GM19455 (cell line): ENCODE data around the gene SYNE1.
A peak's percentile ranks its signal among the peaks of the same experiment; 100 is the strongest.

Experiments used
- ATAC-seq: cut with Tn5 transposase; IDR thresholded peaks from one replicate; pipeline ENCODE4 v1.9.1; 2021; ENCODE audit not compliant: unreplicated experiment

SYNE1 gene

GRCh38 chr6:152206072-152206818 lies 430.9 kb downstream of the SYNE1 start:
- no peak for ATAC-seq

GRCh38 chr6:152204591-152204990 lies 432.6 kb downstream of the SYNE1 start:
- no peak for ATAC-seq

GRCh38 chr6:152201120-152201519 lies 436.0 kb downstream of the SYNE1 start:
- no peak for ATAC-seq

- no peak for ATAC-seq
Observed at GRCh38 chr6:152195896-152196295, 441.3 kb downstream of the SYNE1 start.

GRCh38 chr6:152189736-152190135 lies 447.4 kb downstream of the SYNE1 start:
- ATAC-seq, result no peak

GRCh38 chr6:152188011-152188410 lies 449.2 kb downstream of the SYNE1 start:
- no peak for ATAC-seq

GRCh38 chr6:152186840-152187239 lies 450.3 kb downstream of the SYNE1 start:
- no peak for ATAC-seq

- ATAC-seq, result peak; percentile 63
Observed at GRCh38 chr6:152184917-152185574, 452.1 kb downstream of the SYNE1 start.

- ATAC-seq, result peak; percentile 48
Observed at GRCh38 chr6:152184573-152184916, 452.6 kb downstream of the SYNE1 start.

- no peak for ATAC-seq
Observed at GRCh38 chr6:152180601-152181000, 456.6 kb downstream of the SYNE1 start.

GRCh38 chr6:152176268-152176667 lies 460.9 kb downstream of the SYNE1 start:
- no peak for ATAC-seq

GRCh38 chr6:152173957-152174356 lies 463.2 kb downstream of the SYNE1 start:
- no peak for ATAC-seq

- no peak for ATAC-seq
Observed at GRCh38 chr6:152173321-152173720, 463.8 kb downstream of the SYNE1 start.

- ATAC-seq, result peak; percentile 95
Observed at GRCh38 chr6:152170702-152171667, 466.2 kb downstream of the SYNE1 start.

GRCh38 chr6:152170313-152170701 lies 466.9 kb downstream of the SYNE1 start:
- ATAC-seq, result no peak

GRCh38 chr6:152167641-152168603 lies 469.2 kb downstream of the SYNE1 start:
- ATAC-seq, result no peak

- ATAC-seq, result no peak
Observed at GRCh38 chr6:152166897-152167296, 470.3 kb downstream of the SYNE1 start.

GRCh38 chr6:152166497-152166896 lies 470.7 kb downstream of the SYNE1 start:
- no peak for ATAC-seq

GRCh38 chr6:152164957-152165356 lies 472.2 kb downstream of the SYNE1 start:
- no peak for ATAC-seq

- peak; percentile 49 for ATAC-seq
Observed at GRCh38 chr6:152161501-152161900, 475.7 kb downstream of the SYNE1 start.
